H4 (cell line): ENCODE results near the gene DARS1. TPM values are rescaled to one million over a fixed set of nuclear protein-coding genes. Genes with fewer than 3 reads are reported as not detected.
"Not testable (repeated sequence)": the region's sequence is repeated elsewhere in the genome, so short reads cannot be mapped to it uniquely, and the experiment has no call there.

ENCODE experiments used
- DNase-seq: peaks from one replicate; pipeline ENCODE4 v3.0.0-alpha.2; 2015; ENCODE audit warnings: low spot score
- total RNA-seq: library from RNA; depleted of rRNA; stranded (reverse); fragments of >200 nt; shearing (Covaris generic); gene quantifications from 2 replicates; pipeline ENCODE4 v1.2.3, GENCODE V29; 2014

DARS1 gene
- total RNA-seq, 1 experiment from 2014 or later = 100 TPM

- DNase-seq = no peak
Measured at GRCh38 chr2:135945526-135945925, 39.9 kb downstream of the DARS1 start.

- DNase-seq = no peak
Measured at GRCh38 chr2:135944625-135945024, 40.8 kb downstream of the DARS1 start.

- DNase-seq = no peak
Measured at GRCh38 chr2:135942936-135943688, 42.3 kb downstream of the DARS1 start.

- no peak for DNase-seq
Measured at GRCh38 chr2:135936524-135936923, 48.9 kb downstream of the DARS1 start.

- no peak for DNase-seq
Measured at GRCh38 chr2:135935914-135936313, 49.5 kb downstream of the DARS1 start.

GRCh38 chr2:135931776-135932443 is 53.5 kb downstream of the DARS1 start:
- DNase-seq = no peak

- no peak for DNase-seq
Measured at GRCh38 chr2:135926605-135927004, 58.8 kb downstream of the DARS1 start.

- DNase-seq = no peak
Measured at GRCh38 chr2:135925571-135925970, 59.9 kb downstream of the DARS1 start.

GRCh38 chr2:135916207-135916606 is 69.2 kb downstream of the DARS1 start:
- no peak for DNase-seq

GRCh38 chr2:135914485-135914884 is 70.9 kb downstream of the DARS1 start:
- DNase-seq = no peak

GRCh38 chr2:135913727-135914365 is 71.6 kb downstream of the DARS1 start:
- peak; percentile 14 for DNase-seq

GRCh38 chr2:135909976-135910375 is 75.5 kb downstream of the DARS1 start:
- DNase-seq = no peak

- no peak for DNase-seq
Measured at GRCh38 chr2:135905679-135906078, 79.7 kb downstream of the DARS1 start.

GRCh38 chr2:135904341-135904989 is 81.0 kb downstream of the DARS1 start:
- peak; percentile 23 for DNase-seq

- DNase-seq = no peak
Measured at GRCh38 chr2:135903650-135904049, 81.8 kb downstream of the DARS1 start.

GRCh38 chr2:135899567-135899966 is 85.9 kb downstream of the DARS1 start:
- no peak for DNase-seq

GRCh38 chr2:135898234-135898786 is 87.1 kb downstream of the DARS1 start:
- DNase-seq = no peak

- DNase-seq = no peak
Measured at GRCh38 chr2:135894930-135895329, 90.5 kb downstream of the DARS1 start.

- DNase-seq = no peak
Measured at GRCh38 chr2:135893374-135893794, 92.0 kb downstream of the DARS1 start.

- no peak for DNase-seq
Measured at GRCh38 chr2:135890835-135891234, 94.6 kb downstream of the DARS1 start.

- no peak for DNase-seq
Measured at GRCh38 chr2:135890149-135890548, 95.3 kb downstream of the DARS1 start.

GRCh38 chr2:135888587-135888986 is 96.8 kb downstream of the DARS1 start:
- DNase-seq = not testable (repeated sequence)
